GM12878 (cell line): ENCODE data around the gene PCLAF. TPM values are rescaled to one million over a fixed set of nuclear protein-coding genes. Genes with fewer than 3 reads are reported as not detected.

Source experiments
- ATAC-seq: fragments of 200-7000 bp; cut with Tn5 transposase; 3 replicates; pipeline ENCODE4 v1.9.1; 2020; ENCODE audit warnings: mild to moderate bottlenecking, moderate library complexity
- BruUV-seq: library from RNA; stranded (reverse); fragments of 400-500 nt; replicated peaks from 2 replicates; lab custom pipeline; 2021; lab: Mats Ljungman, UMichigan
- CTCF ChIA-PET: fragments of 300-600 bp; sonication (Branson Sonifier 250); formaldehyde crosslinking; extraction: SDS; loops from one replicate; lab custom pipeline; 2021; ENCODE audit warnings: inconsistent platforms; lab: Yijun Ruan, JAX
- POLR2A ChIA-PET: fragments of 350-600 bp; formaldehyde crosslinking; extraction: SDS; loops from one replicate; lab custom pipeline; 2021; ENCODE audit warnings: inconsistent platforms; lab: Charles Lee
- RAD21 ChIA-PET: fragments of 300-600 bp; sonication (Branson Sonifier 250); formaldehyde crosslinking; loops from one replicate; lab custom pipeline; 2023; ENCODE audit warnings: antibody characterized with exemption; ENCODE audit not compliant: unreplicated experiment; lab: Charles Lee
- SMC1A ChIA-PET: fragments of 300-600 bp; sonication (Branson Sonifier 250); formaldehyde crosslinking; loops from one replicate; lab custom pipeline; 2023; ENCODE audit not compliant: unreplicated experiment, uncharacterized antibody; lab: Charles Lee
- DNase-seq: peaks from one replicate; pipeline ENCODE4 v3.0.0-alpha.2; 2011; ENCODE audit warnings: low read depth, low spot score
- FAIRE-seq: peaks from 3 replicates; lab custom pipeline; 2011; peaks lifted over from hg19 to GRCh38; lab: Jason Lieb, UNC
- H2AFZ ChIP-seq: 2 replicates; pipeline ENCODE4 v1.6.0; 2011; ENCODE audit warnings: low read depth, low read length, control low read depth; ENCODE audit not compliant: control insufficient read depth
- H3K27ac ChIP-seq: 2 replicates; pipeline ENCODE4 v1.5.1; 2011; ENCODE audit warnings: control low read depth; ENCODE audit not compliant: control insufficient read depth, insufficient read depth
- H3K27me3 ChIP-seq, 2 experiments: replicated peaks in 1 of 2; 2 replicates each; pipeline versions ENCODE4 v1.6.0 to v1.6.1; 2011; ENCODE audit warnings: low read length in 1 of 2; ENCODE audit not compliant: control insufficient read depth in 2 of 2, insufficient read depth in 2 of 2
- H3K36me3 ChIP-seq, 2 experiments: 2 replicates each; pipeline ENCODE4 v1.5.1; 2011; ENCODE audit warnings: low read length in 1 of 2; ENCODE audit not compliant: control insufficient read depth in 2 of 2, insufficient read depth in 2 of 2
- H3K4me1 ChIP-seq: 2 replicates; pipeline ENCODE4 v1.6.1; 2011; ENCODE audit warnings: mild to moderate bottlenecking, low read length, moderate library complexity, mixed read lengths; ENCODE audit not compliant: control insufficient read depth, insufficient read depth
- H3K4me2 ChIP-seq: 2 replicates; pipeline ENCODE4 v1.6.0; 2011; ENCODE audit warnings: control low read depth; ENCODE audit not compliant: control insufficient read depth, insufficient read depth
- H3K4me3 ChIP-seq: fragments of 200-600 bp; sonication (generic); 2 replicates; pipeline ENCODE4 v1.5.1; 2016
- H3K79me2 ChIP-seq: 2 replicates; pipeline ENCODE4 v1.6.0; 2011; ENCODE audit warnings: low read length; ENCODE audit not compliant: control insufficient read depth, insufficient read depth
- H3K9ac ChIP-seq: 2 replicates; pipeline ENCODE4 v1.8.0; 2011; ENCODE audit warnings: low read length, control low read depth, mixed read lengths; ENCODE audit not compliant: control insufficient read depth, insufficient read depth
- H3K9me3 ChIP-seq: replicated peaks from 3 replicates; pipeline ENCODE4 v1.5.1; 2011; ENCODE audit warnings: mild to moderate bottlenecking, low read length; ENCODE audit not compliant: control insufficient read depth, insufficient read depth
- H4K20me1 ChIP-seq: 2 replicates; pipeline ENCODE4 v1.6.0; 2011; ENCODE audit not compliant: control insufficient read depth, insufficient read depth
- ATF7 ChIP-seq: fragments of 450-650 bp; IDR thresholded peaks from 2 replicates; pipeline ENCODE4 v1.6.1; 2016; ENCODE audit warnings: low read depth, mild to moderate bottlenecking
- BHLHE40 ChIP-seq, 2 experiments: fragments of 450-650 bp in 1 of 2; IDR thresholded peaks; 2 replicates each; pipeline ENCODE4 v1.6.1; 2011 to 2017; ENCODE audit warnings: low read depth in 2 of 2, borderline replicate concordance in 1 of 2, improper control_type of control experiment in 1 of 2, low read length in 1 of 2, mild to moderate bottlenecking in 1 of 2
- CEBPB ChIP-seq, 2 experiments: fragments of 150-350 bp in 1 of 2; IDR thresholded peaks; 2 replicates each; pipeline ENCODE4 v1.6.1; 2012 to 2014; ENCODE audit warnings: low read depth in 2 of 2, low read length in 2 of 2, borderline replicate concordance in 1 of 2, inconsistent platforms in 1 of 2
- CHD4 ChIP-seq: fragments of 200-600 bp; sonication (generic); IDR thresholded peaks from 2 replicates; pipeline ENCODE4 v1.6.1; 2016; ENCODE audit warnings: mild to moderate bottlenecking
- E4F1 ChIP-seq: fragments of 450-650 bp; IDR thresholded peaks from 2 replicates; pipeline ENCODE4 v1.6.1; 2018; ENCODE audit warnings: borderline replicate concordance, mild to moderate bottlenecking; ENCODE audit not compliant: partially characterized antibody
- HCFC1 ChIP-seq: fragments of 150-350 bp; IDR thresholded peaks from 2 replicates; pipeline ENCODE4 v1.6.1; 2014; ENCODE audit warnings: low read length
- KAT2A ChIP-seq: conservative IDR thresholded peaks from 2 replicates; pipeline ENCODE4 v1.6.1; 2011; ENCODE audit warnings: low read depth, low read length; ENCODE audit not compliant: control insufficient read depth
- MEF2A ChIP-seq: IDR thresholded peaks from 2 replicates; pipeline ENCODE4 v1.6.1; 2011; ENCODE audit warnings: low read depth, mild to moderate bottlenecking, low read length, moderate library complexity; ENCODE audit not compliant: insufficient read depth
- MEF2B ChIP-seq: fragments of 450-650 bp; IDR thresholded peaks from 2 replicates; pipeline ENCODE4 v1.6.1; 2018; ENCODE audit warnings: mild to moderate bottlenecking, moderate library complexity; ENCODE audit not compliant: partially characterized antibody, poor library complexity, severe bottlenecking
- NFXL1 ChIP-seq: fragments of 450-650 bp; IDR thresholded peaks from 2 replicates; pipeline ENCODE4 v1.6.1; 2017; ENCODE audit warnings: antibody characterized with exemption, mild to moderate bottlenecking, borderline replicate concordance
- NFYB ChIP-seq: IDR thresholded peaks from 2 replicates; pipeline ENCODE4 v1.6.1; 2011; ENCODE audit warnings: low read depth, mild to moderate bottlenecking, low read length, improper control_type of control experiment, moderate library complexity; ENCODE audit not compliant: insufficient read depth
- POLR2AphosphoS2 ChIP-seq: IDR thresholded peaks from 2 replicates; pipeline ENCODE4 v1.6.1; 2011; ENCODE audit warnings: low read depth, mild to moderate bottlenecking, low read length, improper control_type of control experiment, moderate library complexity
- SIN3A ChIP-seq: IDR thresholded peaks from 2 replicates; pipeline ENCODE4 v1.6.1; 2012; ENCODE audit warnings: low read depth, low read length, improper control_type of control experiment
- SREBF2 ChIP-seq: IDR thresholded peaks from 2 replicates; pipeline ENCODE4 v1.6.1; 2012; ENCODE audit warnings: mild to moderate bottlenecking, low read length
- ZBTB33 ChIP-seq: fragments of 450-650 bp; IDR thresholded peaks from 2 replicates; pipeline ENCODE4 v1.6.1; 2017; ENCODE audit warnings: mild to moderate bottlenecking
- WGBS: methylation state at CpG from one replicate; pipeline ENCODE4 v1.1.6; 2016; ENCODE audit warnings: low lambda C conversion rate; ENCODE audit not compliant: insufficient replicate concordance, insufficient coverage; ENCODE audit errors: missing lambda C conversion rate; 5-methylcytosine and 5-hydroxymethylcytosine counted together
- in situ Hi-C: fragments of 300-500 bp; cut with MboI; formaldehyde crosslinking; loops from 9 replicates; pipeline ENCODE4 v1.14.3; 2018; ENCODE audit warnings: mixed read lengths
- intact Hi-C: fragments of 100-400 bp; cut with micrococcal nuclease; formaldehyde crosslinking; loops from one replicate; pipeline ENCODE4 v1.14.2; 2022; ENCODE audit not compliant: unreplicated experiment
- polyA plus RNA-seq, 11 experiments: library from polyadenylated mRNA; depleted of rRNA in 4 of 11; unstranded in 6 of 11; stranded (reverse) in 5 of 11; fragments of >200 nt; fragmentation: Nextera tagmentation in 4 of 11; fragmentation: Illumina TruSeq in 1 of 11; extraction: Ambion mirVana in 4 of 11; extraction: Trizol in 1 of 11; gene quantifications; 1 replicate in 1 of 11; 2 replicates in 10 of 11; pipeline versions ENCODE4 v1.2.1 to v1.2.3, GENCODE V29; 2011 to 2016; ENCODE audit warnings: inconsistent platforms in 2 of 11, missing spikeins in 2 of 11, low read depth in 1 of 11
- total RNA-seq, 4 experiments: library from RNA; depleted of rRNA in 3 of 4; stranded (reverse); fragments of >200 nt in 3 of 4; fragmentation: Illumina TruSeq in 1 of 4; extraction: Trizol in 1 of 4; gene quantifications; 2 replicates each; pipeline versions ENCODE4 v1.2.1 to v1.2.3, GENCODE V29; 2013 to 2021
- TF ChIP-seq, protein P1 (sequence below): IDR thresholded peaks from 2 replicates; pipeline ENCODE4 v1.6.1; 2011; ENCODE audit warnings: low read depth, mild to moderate bottlenecking, low read length, moderate library complexity, borderline replicate concordance; ENCODE audit errors: extremely low read depth

The PCLAF gene
- total and polyA plus RNA-seq, 10 of the 15 experiments (the other 5 are each of a cell fraction or from before 2014, with no cell fraction given) = 79.0 to 627 (median 343) TPM

- TF ChIP-seq BHLHE40 (IDR thresholded peaks at IDR 0.05; ENCODE audit: borderline replicate concordance in 1 of 2, low read depth in 2 of 2, low read length in 1 of 2) (no peak), E4F1 (no peak), MEF2A (no peak), HCFC1 (no peak), ZBTB33 (no peak), SIN3A (no peak), CEBPB (IDR thresholded peaks at IDR 0.05; ENCODE audit: borderline replicate concordance in 1 of 2, low read depth in 2 of 2, low read length in 2 of 2) (no peak), MEF2B (no peak), KAT2A (no peak), SREBF2 (no peak), NFXL1 (no peak), ATF7 (no peak), POLR2AphosphoS2 (no peak), NFYB (no peak), CHD4 (no peak)
- TF ChIP-seq, protein P1, sequence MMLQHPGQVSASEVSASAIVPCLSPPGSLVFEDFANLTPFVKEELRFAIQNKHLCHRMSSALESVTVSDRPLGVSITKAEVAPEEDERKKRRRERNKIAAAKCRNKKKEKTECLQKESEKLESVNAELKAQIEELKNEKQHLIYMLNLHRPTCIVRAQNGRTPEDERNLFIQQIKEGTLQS = no peak
- ChIA-PET SMC1A (interaction anchor here (1.0 kb wide), 4 partner anchors 18 to 192 kb away, joined by 3 to 4 read pairs (median 3); partner anchors contain the start of gene PPIB), CTCF (interaction anchor here (1.0 to 1.3 kb wide), 4 partner anchors 10 to 373 kb away, joined by 4 to 6 read pairs (median 4); no protein-coding TSS in a partner anchor), RAD21 (interaction anchor here (1.3 kb wide), 1 partner anchor 105 kb away, joined by 3 read pairs; no protein-coding TSS in a partner anchor), POLR2A (interaction anchor here (0.6 to 1.8 kb wide), 2 partner anchors 157 to 191 kb away, joined by 5 read pairs; partner anchors contain the start of gene PPIB)
- no peaks in the 10 kb centered on the region for H3K27me3 ChIP-seq
- DNase-seq (no peak), FAIRE-seq (no peak), ATAC-seq (no peak)
- peak overlapping the region; percentile 40; the same call in 1 of the 2 replicates for H2AFZ ChIP-seq
- no peaks in the 10 kb centered on the region; a peak in 1 of 4 replicates for H3K36me3 ChIP-seq
- no peaks in the 10 kb centered on the region for H3K9me3 ChIP-seq
- peak overlapping the region; percentile 71 for H3K4me2 ChIP-seq
- no peaks in the 10 kb centered on the region for H4K20me1 ChIP-seq
- peak overlapping the region; percentile 64 for H3K27ac ChIP-seq
- BruUV-seq = no TSS peak
- intact Hi-C loops = loop anchor here (5.0 kb wide), 1 partner anchor 193 kb away; the partner anchor contains the start of gene PPIB
- peaks cover 3% of the 10 kb centered on the region; the same call in 1 of the 2 replicates for H3K4me1 ChIP-seq
- in situ Hi-C loops = no loop called here
- H3K9ac ChIP-seq = peak overlapping the region; percentile 70
- WGBS = 41% methylated on average over 5 of the region's 5 CpGs
- peaks cover 35% of the 10 kb centered on the region for H3K79me2 ChIP-seq
- peak overlapping the region; percentile 77 for H3K4me3 ChIP-seq
Measured at GRCh38 chr15:64354688-64355344, 26.4 kb downstream of the PCLAF start.
